Tibial nerve (tissue), 4 donors: Measurements from ENCODE around the gene TMEM260. TPM values are rescaled to one million over a fixed set of nuclear protein-coding genes. Genes with fewer than 3 reads are reported as not detected.
"Not testable (repeated sequence)": the region's sequence is repeated elsewhere in the genome, so short reads cannot be mapped to it uniquely, and the experiment has no call there.

Source experiments
- DNase-seq, 2 donors: peaks; one replicate each; pipeline ENCODE4 v3.0.0-alpha.2; 2019; ENCODE audit warnings: low spot score in 2 of 2
- H3K27ac ChIP-seq, 4 donors: fragments of 200-600 bp; sonication (generic) in 3 of 4; one replicate each; pipeline ENCODE4 v1.5.1; 2017 to 2019; ENCODE audit warnings: mild to moderate bottlenecking in 1 of 4
- H3K27me3 ChIP-seq, 2 donors: fragments of 200-600 bp; sonication (generic) in 1 of 2; one replicate each; pipeline versions ENCODE4 v1.5.1 to v1.6.0; 2017 to 2019
- H3K36me3 ChIP-seq, 3 donors: fragments of 200-600 bp; sonication (generic); one replicate each; pipeline ENCODE4 v1.5.1; 2018 to 2019
- H3K4me1 ChIP-seq, 4 donors: fragments of 200-600 bp; sonication (generic) in 3 of 4; one replicate each; pipeline ENCODE4 v1.5.1; 2017 to 2019
- H3K4me3 ChIP-seq, 4 donors: fragments of 200-600 bp; sonication (generic) in 3 of 4; one replicate each; pipeline ENCODE4 v1.5.1; 2017 to 2019; ENCODE audit warnings: mild to moderate bottlenecking in 1 of 4, moderate library complexity in 1 of 4
- H3K9me3 ChIP-seq, 4 donors: fragments of 200-600 bp; sonication (generic) in 3 of 4; one replicate each; pipeline ENCODE4 v1.5.1; 2017 to 2019
- EP300 ChIP-seq, 2 donors: sonication (generic); formaldehyde crosslinking; IDR thresholded peaks; one replicate each; pipeline ENCODE4 v1.6.1; 2017; ENCODE audit warnings: antibody characterized with exemption in 2 of 2, mild to moderate bottlenecking in 1 of 2
- POLR2A ChIP-seq, 2 donors: fragments of 450-650 bp; IDR thresholded peaks; one replicate each; pipeline ENCODE4 v1.6.1; 2017; ENCODE audit warnings: antibody characterized with exemption in 2 of 2, mild to moderate bottlenecking in 2 of 2, moderate library complexity in 2 of 2
- WGBS, 2 donors: methylation state at CpG; one replicate each; pipeline ENCODE4 v1.1.5; 2018; 5-methylcytosine and 5-hydroxymethylcytosine counted together
- total RNA-seq, 4 donors: library from RNA; depleted of rRNA; stranded (reverse); fragments of >200 nt; gene quantifications; one replicate each; pipeline ENCODE4 v1.1.0, GENCODE V29; 2016
- TF ChIP-seq, protein P1 (sequence below), 5 experiments: fragments of 200-600 bp in 3 of 5; fragments of 450-650 bp in 2 of 5; sonication (generic) in 3 of 5; IDR thresholded peaks; one replicate each; pipeline ENCODE4 v1.5.1; 2016 to 2019; ENCODE audit warnings: antibody characterized with exemption in 5 of 5, mild to moderate bottlenecking in 3 of 5, moderate library complexity in 2 of 5

The TMEM260 gene
- total RNA-seq, 4 donors from 2014 or later, result 32.1 to 42.1 (median 34.7) TPM

DNA sequence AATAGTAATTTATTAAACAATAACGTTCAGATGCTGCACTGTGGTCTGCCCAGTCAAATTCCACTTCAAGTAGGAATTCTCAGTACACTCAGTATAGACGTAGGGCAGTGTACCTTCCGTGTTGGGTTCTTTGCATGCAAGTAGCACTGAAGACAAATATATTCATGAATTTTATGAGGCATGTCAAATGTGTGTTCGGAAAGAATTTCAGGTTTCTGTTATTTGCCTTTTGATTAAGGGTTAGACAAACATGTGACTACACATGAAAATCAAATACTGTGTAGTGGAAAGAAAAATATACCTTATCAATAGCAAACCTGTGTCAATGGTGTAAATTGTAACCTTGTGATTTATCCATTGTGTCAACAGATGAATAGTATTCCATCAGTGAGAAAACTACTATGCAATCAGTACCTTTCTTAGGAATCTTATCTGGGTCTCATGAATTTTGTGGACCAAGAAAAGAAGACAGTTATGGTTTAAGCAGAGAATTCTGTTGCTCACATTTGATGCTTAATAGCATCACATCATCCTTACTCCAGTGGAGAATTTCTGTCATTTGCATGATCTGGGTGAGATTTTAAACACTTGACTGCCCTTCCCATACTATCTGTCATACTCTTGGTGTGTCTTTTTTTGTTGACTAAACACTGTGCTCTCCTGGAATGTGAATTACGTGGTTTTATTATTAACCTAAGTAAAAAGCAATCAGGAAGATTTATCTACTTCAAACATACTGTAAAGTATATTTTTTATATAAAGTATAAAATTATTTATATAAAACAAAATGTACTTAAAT is 13.3 kb downstream of the TMEM260 start:
- TF ChIP-seq EP300 (IDR thresholded peaks at IDR 0.05), result no peak
- TF ChIP-seq, protein P1, sequence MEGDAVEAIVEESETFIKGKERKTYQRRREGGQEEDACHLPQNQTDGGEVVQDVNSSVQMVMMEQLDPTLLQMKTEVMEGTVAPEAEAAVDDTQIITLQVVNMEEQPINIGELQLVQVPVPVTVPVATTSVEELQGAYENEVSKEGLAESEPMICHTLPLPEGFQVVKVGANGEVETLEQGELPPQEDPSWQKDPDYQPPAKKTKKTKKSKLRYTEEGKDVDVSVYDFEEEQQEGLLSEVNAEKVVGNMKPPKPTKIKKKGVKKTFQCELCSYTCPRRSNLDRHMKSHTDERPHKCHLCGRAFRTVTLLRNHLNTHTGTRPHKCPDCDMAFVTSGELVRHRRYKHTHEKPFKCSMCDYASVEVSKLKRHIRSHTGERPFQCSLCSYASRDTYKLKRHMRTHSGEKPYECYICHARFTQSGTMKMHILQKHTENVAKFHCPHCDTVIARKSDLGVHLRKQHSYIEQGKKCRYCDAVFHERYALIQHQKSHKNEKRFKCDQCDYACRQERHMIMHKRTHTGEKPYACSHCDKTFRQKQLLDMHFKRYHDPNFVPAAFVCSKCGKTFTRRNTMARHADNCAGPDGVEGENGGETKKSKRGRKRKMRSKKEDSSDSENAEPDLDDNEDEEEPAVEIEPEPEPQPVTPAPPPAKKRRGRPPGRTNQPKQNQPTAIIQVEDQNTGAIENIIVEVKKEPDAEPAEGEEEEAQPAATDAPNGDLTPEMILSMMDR (IDR thresholded peaks at IDR 0.05), result no peak
- TF ChIP-seq POLR2A (IDR thresholded peaks at IDR 0.05), result no peak
- no peak for DNase-seq
- Histone ChIP-seq H3K4me3 (no peak overlapping the region), H3K27ac (no peak overlapping the region), H3K9me3 (no peaks in the 10 kb centered on the region), H3K27me3 (no peaks in the 10 kb centered on the region), H3K4me1 (no peaks in the 10 kb centered on the region), H3K36me3 (peaks cover 0 to 28% (median 0%) of the 10 kb centered on the region in 3 donors)
- 78 to 93% methylated on average over 5 of the region's 5 CpGs for WGBS, 2 donors

DNA sequence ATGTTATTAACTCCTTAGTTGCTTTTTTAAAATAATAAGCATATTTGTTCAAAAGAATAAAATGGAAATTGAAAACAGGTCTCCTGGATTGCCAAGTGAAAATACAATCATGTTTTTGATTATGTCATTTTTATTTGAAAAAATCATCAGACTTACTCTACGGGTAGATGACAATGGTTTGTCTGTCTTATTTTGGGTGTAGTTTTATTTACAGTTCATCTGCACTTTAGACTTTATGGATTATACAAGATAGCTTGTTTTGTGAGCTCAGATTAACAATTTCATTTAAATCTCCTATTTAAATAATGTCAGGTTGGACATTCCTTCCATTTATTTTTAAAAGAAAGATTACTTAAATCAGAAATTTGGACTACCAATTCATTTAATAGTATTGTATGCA is 14.8 kb downstream of the TMEM260 start:
- Histone ChIP-seq H3K27ac (no peak overlapping the region), H3K4me3 (no peak overlapping the region), H3K9me3 (no peaks in the 10 kb centered on the region), H3K27me3 (no peaks in the 10 kb centered on the region), H3K36me3 (peaks cover 0 to 40% (median 0%) of the 10 kb centered on the region in 3 donors), H3K4me1 (no peaks in the 10 kb centered on the region)
- no peak for DNase-seq
- TF ChIP-seq POLR2A (IDR thresholded peaks at IDR 0.05) (no peak), EP300 (IDR thresholded peaks at IDR 0.05) (no peak)
- TF ChIP-seq, protein P1 (IDR thresholded peaks at IDR 0.05), result no peak
- 43 to 46% methylated on average over 1 of the region's 1 CpG for WGBS, 2 donors

DNA sequence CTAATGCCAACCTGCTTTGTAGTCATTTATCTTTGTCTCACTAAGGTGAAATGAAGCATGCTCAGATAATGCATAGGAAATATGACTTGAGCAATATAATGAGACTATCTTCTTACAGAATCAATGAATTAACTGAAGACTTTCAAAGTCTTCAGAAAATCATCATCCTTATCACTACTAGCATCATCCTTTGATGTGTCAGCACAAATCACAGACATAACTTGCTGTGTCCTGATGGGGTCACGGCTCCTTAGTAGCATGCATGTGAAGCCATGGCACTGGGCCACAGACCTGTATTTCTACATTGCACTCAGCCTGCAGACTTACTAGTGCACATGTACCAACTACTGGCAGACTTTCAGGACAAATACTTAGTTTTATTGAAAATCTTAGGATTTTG is 18.9 kb downstream of the TMEM260 start:
- Histone ChIP-seq H3K27me3 (no peaks in the 10 kb centered on the region), H3K36me3 (peaks cover 0 to 22% (median 0%) of the 10 kb centered on the region in 3 donors), H3K4me1 (no peaks in the 10 kb centered on the region), H3K4me3 (no peak overlapping the region), H3K27ac (no peak overlapping the region), H3K9me3 (no peaks in the 10 kb centered on the region)
- TF ChIP-seq EP300 (IDR thresholded peaks at IDR 0.05) (no peak), POLR2A (IDR thresholded peaks at IDR 0.05) (no peak)
- TF ChIP-seq, protein P1 (IDR thresholded peaks at IDR 0.05), result no peak
- WGBS, 2 donors, result 95 to 96% methylated on average over 1 of the region's 1 CpG
- DNase-seq, result no peak

DNA sequence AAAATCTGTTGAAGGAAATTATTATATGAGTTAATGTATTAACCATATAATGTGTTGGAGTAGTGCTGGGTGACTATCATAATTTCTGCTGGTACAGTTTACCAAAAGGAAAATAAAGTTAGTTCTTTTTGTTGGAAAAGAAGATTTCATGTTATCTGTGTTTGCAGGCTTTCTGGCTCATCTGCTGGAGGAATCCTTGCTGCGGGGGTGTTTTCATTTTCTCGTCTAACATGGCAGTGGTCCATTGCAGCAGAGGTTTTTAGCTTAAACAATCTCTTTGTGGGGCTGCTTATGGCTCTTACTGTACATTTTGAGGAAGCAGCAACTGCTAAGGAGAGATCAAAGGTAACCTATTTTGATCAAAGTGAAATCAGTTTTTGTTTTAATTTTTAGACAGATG is 24.1 kb downstream of the TMEM260 start:
- no peak for DNase-seq

DNA sequence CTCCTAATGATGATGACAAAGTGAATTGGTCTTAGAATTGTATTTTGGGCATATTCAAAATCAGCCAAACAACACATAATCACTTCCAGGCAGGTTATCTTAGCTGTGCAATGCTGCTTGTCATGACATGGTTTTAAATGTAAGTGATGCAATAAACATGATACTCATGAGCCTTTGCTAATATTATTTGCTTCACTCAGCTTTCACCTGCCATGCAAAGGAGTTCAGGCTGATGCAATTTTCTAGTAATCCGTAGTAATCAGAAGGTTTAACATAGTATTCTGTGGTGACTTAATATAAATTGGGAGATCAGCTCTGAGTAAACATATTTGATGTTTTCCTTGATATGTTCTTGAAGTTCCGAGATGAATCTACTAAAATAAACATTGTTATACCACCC is 29.1 kb downstream of the TMEM260 start:
- no peaks in the 10 kb centered on the region for H3K4me1 ChIP-seq
- DNase-seq, result no peak
- no peaks in the 10 kb centered on the region for H3K9me3 ChIP-seq
- H3K27me3 ChIP-seq, result no peaks in the 10 kb centered on the region
- no peak overlapping the region for H3K4me3 ChIP-seq
- TF ChIP-seq POLR2A (IDR thresholded peaks at IDR 0.05), result no peak
- TF ChIP-seq EP300 (IDR thresholded peaks at IDR 0.05), result no peak
- TF ChIP-seq, protein P1 (IDR thresholded peaks at IDR 0.05), result no peak
- 91 to 96% methylated on average over 2 of the region's 2 CpGs for WGBS, 2 donors
- no peak overlapping the region for H3K27ac ChIP-seq
- peaks cover 0 to 77% (median 0%) of the 10 kb centered on the region in 3 donors for H3K36me3 ChIP-seq

More for the DNA sequence above, 24.1 kb downstream of the TMEM260 start:
- Histone ChIP-seq H3K4me3 (no peak overlapping the region), H3K9me3 (no peaks in the 10 kb centered on the region), H3K36me3 (peaks cover 0 to 45% (median 0%) of the 10 kb centered on the region in 3 donors), H3K27me3 (no peaks in the 10 kb centered on the region), H3K27ac (no peak overlapping the region), H3K4me1 (no peaks in the 10 kb centered on the region)
- 81 to 86% methylated on average over 2 of the region's 2 CpGs for WGBS, 2 donors
- TF ChIP-seq EP300 (IDR thresholded peaks at IDR 0.05) (no peak), POLR2A (IDR thresholded peaks at IDR 0.05) (no peak)
- TF ChIP-seq, protein P1 (IDR thresholded peaks at IDR 0.05), result no peak

DNA sequence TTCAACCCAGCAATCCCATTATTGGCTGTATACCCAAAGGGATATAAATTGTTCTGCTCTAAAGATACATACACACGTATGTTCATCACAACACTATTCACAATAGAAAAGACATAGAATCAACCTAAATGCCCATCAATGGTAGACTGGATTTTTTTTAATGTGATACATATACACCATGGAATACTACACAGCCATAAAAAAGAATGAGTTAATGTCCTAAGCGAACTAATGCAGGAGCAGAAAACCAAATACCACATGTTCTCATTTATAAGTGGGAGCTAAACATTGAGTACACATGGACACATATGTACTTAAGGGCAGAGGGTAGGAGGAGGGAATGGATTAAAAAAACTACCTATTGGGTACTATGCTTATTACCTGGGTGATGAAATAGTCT is 32.1 kb downstream of the TMEM260 start:
- H3K36me3 ChIP-seq, result peaks cover 0 to 72% (median 0%) of the 10 kb centered on the region in 3 donors
- DNase-seq, H3K4me3 ChIP-seq, H3K4me1 ChIP-seq, H3K27me3 ChIP-seq, H3K27ac ChIP-seq, H3K9me3 ChIP-seq: not testable (repeated sequence)
- WGBS, 2 donors, result 96% methylated on average over 2 of the region's 2 CpGs
